ENCODE measurements around the gene FGD4.

FGD4 gene

DNA sequence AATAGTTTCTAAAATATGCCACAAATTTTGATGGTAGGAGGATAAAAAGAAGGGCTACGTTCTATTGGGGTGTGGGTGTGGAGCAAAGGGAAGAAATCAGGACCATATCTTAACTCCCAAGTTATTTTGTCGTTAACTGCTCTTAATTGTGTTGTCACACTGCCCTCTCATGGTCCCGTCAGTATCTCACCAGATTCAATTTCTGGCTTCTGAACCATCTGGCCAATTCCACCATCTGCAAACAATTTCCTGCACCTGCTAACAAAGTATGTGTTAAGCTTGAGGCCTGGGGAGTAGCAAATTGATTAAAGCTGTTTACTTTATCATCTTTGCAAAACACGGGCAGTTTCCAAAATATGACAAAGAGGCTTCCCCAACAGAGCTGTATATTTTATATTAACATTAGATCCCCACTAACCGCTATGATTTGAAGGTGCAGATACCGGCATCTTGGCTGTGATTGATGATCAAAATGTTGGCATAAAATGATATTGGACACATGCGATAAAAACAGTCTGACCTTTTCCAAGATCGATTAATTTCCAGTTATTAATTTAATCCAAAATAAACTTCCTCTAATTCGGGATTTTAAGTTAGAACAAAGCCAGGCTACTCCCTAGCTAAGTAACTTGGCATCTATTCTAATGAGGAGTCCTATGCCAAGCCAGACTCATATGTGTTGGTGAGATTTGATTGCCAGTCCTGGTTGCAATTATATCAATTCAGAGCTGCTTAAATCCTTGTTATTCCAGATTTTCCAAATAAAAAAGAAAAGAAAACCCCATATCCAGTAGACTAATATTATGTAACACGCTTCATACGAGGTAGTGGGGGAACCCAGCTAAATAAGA, 272.8 kb downstream of the FGD4 start:
- no peak for DNase-seq (ENCODE audit: low read depth, low spot score)

GRCh38 chr12:32679091-32679919, 279.9 kb downstream of the FGD4 start, which contains the start of gene DNM1L:
Gene DNM1L (plus strand): TSS chr12:32679301. CDS start chr12:32679364, 63 bp downstream.
- peak; percentile 86 for DNase-seq (ENCODE audit: low read depth, low spot score)

DNA sequence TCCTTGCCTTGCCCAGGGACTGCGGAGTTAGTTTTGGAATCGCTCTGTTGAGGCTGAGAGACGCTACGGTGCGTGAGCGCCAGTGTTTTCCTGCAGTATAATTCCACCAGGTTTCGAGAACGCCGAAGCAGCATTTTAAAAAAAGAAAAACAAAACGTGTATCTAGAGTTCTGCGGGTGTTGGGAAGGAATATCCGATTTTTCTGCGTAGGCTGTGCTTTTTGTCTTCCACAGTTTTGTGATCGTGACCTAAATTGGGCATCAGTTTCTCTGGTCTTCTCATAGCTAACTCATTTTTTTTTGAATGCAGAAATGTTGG, 280.5 kb downstream of the FGD4 start:
- no peak for DNase-seq (ENCODE audit: low read depth, low spot score)

GRCh38 chr12:32680787-32681186, 281.4 kb downstream of the FGD4 start:
- no peak for DNase-seq (ENCODE audit: low read depth, low spot score)

DNA sequence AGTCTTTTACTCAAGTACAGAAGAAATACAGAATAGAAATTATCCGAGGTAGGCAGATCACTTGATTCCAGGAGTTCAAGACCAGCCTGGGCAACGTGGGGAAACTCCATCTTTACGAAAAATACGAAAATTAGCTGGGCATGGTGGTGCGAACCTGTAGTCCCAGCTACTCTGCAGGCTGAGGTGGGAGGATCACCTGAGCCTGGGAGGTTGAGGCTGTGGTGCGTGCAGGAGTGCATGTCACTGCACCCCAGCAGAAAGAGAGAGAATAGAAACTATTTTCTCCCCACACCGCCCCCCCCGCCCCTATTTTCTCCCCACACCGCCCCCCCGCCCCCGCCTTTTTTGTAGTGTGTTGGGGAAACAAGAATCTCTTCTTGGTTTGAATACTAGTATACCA, 281.9 kb downstream of the FGD4 start:
- DNase-seq (ENCODE audit: low read depth, low spot score) = no peak

- no peak for DNase-seq (ENCODE audit: low read depth, low spot score)
These were observed 287.0 kb downstream of the FGD4 start for GRCh38 chr12:32686340-32686739.

DNA sequence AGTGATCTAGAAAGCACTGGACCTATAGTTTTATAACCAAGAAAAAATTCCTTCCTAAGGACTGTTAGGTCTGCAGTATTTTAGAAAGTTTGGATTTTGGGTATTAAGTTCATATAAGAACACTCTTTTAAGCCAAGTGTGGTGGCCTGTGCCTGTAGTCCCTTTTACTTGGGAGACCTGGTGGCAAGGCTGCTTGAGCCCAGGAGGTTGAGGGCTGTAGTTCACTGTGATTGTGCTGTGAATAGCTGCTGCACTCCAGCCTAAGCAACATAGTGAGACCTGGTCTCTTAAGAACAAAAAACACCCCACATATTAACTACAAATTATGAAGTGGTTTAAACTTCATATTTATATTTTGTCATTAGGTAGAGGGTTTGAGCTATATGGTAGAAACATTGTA, 289.4 kb downstream of the FGD4 start:
- DNase-seq (ENCODE audit: low read depth, low spot score) = no peak

- no peak for DNase-seq (ENCODE audit: low read depth, low spot score)
These were observed 291.6 kb downstream of the FGD4 start for GRCh38 chr12:32690927-32691326.

DNA sequence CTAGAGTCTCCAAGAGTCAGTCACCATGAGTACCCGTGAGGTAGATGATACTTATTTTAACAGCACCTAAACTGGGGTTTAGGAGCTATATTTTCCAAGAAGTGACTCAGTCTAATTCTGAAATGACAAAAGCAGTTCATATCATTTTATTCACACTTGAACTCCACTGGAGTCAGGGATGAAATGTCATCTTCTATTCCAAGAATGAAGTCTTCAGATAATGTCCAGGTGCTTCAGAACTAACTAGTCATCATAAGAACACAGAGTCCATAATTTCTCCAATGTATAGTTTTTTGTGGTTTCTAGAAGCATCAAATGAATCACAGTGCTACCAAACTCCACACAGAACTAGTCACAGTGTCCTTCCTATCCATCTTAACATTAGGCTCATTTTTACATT, 293.0 kb downstream of the FGD4 start:
- no peak for DNase-seq (ENCODE audit: low read depth, low spot score)

GRCh38 chr12:32693036-32693435, 293.7 kb downstream of the FGD4 start:
- DNase-seq (ENCODE audit: low read depth, low spot score) = no peak
